ENCODE measurements around the gene PADI2. TPM values are rescaled to one million over a fixed set of nuclear protein-coding genes. Genes with fewer than 3 reads are reported as not detected.

PADI2 gene
- total and polyA plus RNA-seq, 4 experiments from 2014 or later = 0.14 TPM; not detected in 3

DNA sequence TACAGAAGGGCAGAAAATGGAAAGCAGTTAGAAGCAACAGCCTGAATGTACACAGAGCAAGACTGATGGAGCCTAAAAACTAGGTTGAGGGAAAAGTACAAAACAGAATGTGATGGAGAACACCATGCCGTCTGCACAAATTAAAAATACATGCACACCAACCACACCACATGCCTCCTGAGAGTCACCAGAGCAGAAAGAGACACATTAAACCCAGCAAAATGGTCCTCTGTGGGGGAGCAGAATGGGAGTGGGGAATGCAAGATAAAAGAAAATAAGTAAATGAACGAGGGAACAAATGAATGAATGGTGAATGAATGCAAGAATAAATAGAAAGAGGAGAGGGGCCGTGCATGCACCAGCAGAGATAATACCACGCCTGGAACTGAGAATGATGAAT is 24.1 kb downstream of the PADI2 start:
- H3K27me3 Mint-ChIP-seq = peaks cover 0 to 1% of the 10 kb centered on the region in 2 donors
- no peak for DNase-seq
- peaks cover 0 to 4% (median 0%) of the 10 kb centered on the region in 8 donors for H3K9me3 Mint-ChIP-seq
- no peaks in the 10 kb centered on the region for H3K9me3 ChIP-seq (ENCODE audit: control insufficient read depth in 1 of 2, low read length in 2 of 2)
- no peak overlapping the region for H3K4me3 ChIP-seq (ENCODE audit: low read length in 2 of 2)
- H3K36me3 Mint-ChIP-seq = no peaks in the 10 kb centered on the region
- no peak overlapping the region for H3K27ac Mint-ChIP-seq
- no peak overlapping the region for H3K4me3 Mint-ChIP-seq
- intact Hi-C loops (cut with micrococcal nuclease) = no loop called here
- no peaks in the 10 kb centered on the region for H3K4me1 ChIP-seq (ENCODE audit: insufficient read depth, low read length)
- H3K36me3 ChIP-seq (ENCODE audit: insufficient read depth, low read length) = no peaks in the 10 kb centered on the region
- no peak overlapping the region for H3K27ac ChIP-seq (ENCODE audit: low read depth, low read length)
- no peaks in the 10 kb centered on the region for H3K27me3 ChIP-seq (ENCODE audit: insufficient read depth, low read length)
- POLR2A ChIA-PET (ENCODE audit: partially characterized antibody) = no interaction called here
- CTCF ChIA-PET (ENCODE audit: partially characterized antibody) = no interaction called here
- H3K4me1 Mint-ChIP-seq = no peaks in the 10 kb centered on the region

GRCh38 chr1:17094664-17095063 is 24.6 kb downstream of the PADI2 start:
- no peaks in the 10 kb centered on the region for H3K9me3 ChIP-seq (ENCODE audit: control insufficient read depth in 1 of 2, low read length in 2 of 2)
- Mint-ChIP-seq H3K4me3 (no peak overlapping the region), H3K27me3 (peaks cover 0 to 1% of the 10 kb centered on the region in 2 donors), H3K36me3 (no peaks in the 10 kb centered on the region), H3K27ac (no peak overlapping the region), H3K9me3 (peaks cover 0 to 4% (median 0%) of the 10 kb centered on the region in 8 donors), H3K4me1 (no peaks in the 10 kb centered on the region)
- H3K27me3 ChIP-seq (ENCODE audit: insufficient read depth, low read length) = no peaks in the 10 kb centered on the region
- ChIA-PET POLR2A (ENCODE audit: partially characterized antibody) (no interaction called here), CTCF (ENCODE audit: partially characterized antibody) (no interaction called here)
- no peak overlapping the region for H3K27ac ChIP-seq (ENCODE audit: low read depth, low read length)
- H3K36me3 ChIP-seq (ENCODE audit: insufficient read depth, low read length) = no peaks in the 10 kb centered on the region
- no peak overlapping the region for H3K4me3 ChIP-seq (ENCODE audit: low read length in 2 of 2)
- intact Hi-C loops (cut with micrococcal nuclease) = no loop called here
- DNase-seq = no peak
- no peaks in the 10 kb centered on the region for H3K4me1 ChIP-seq (ENCODE audit: insufficient read depth, low read length)

GRCh38 chr1:17093822-17094393 is 25.3 kb downstream of the PADI2 start:
- POLR2A ChIA-PET (ENCODE audit: partially characterized antibody) = no interaction called here
- H3K4me1 ChIP-seq (ENCODE audit: insufficient read depth, low read length) = no peaks in the 10 kb centered on the region
- intact Hi-C loops (cut with micrococcal nuclease) = no loop called here
- no peak overlapping the region for H3K4me3 ChIP-seq (ENCODE audit: low read length in 2 of 2)
- no peak overlapping the region for H3K27ac Mint-ChIP-seq
- H3K4me3 Mint-ChIP-seq = no peak overlapping the region
- CTCF ChIA-PET (ENCODE audit: partially characterized antibody) = no interaction called here
- no peaks in the 10 kb centered on the region for H3K27me3 ChIP-seq (ENCODE audit: insufficient read depth, low read length)
- peaks cover 0 to 4% (median 0%) of the 10 kb centered on the region in 8 donors for H3K9me3 Mint-ChIP-seq
- no peak overlapping the region for H3K27ac ChIP-seq (ENCODE audit: low read depth, low read length)
- H3K36me3 ChIP-seq (ENCODE audit: insufficient read depth, low read length) = no peaks in the 10 kb centered on the region
- DNase-seq = no peak
- H3K4me1 Mint-ChIP-seq = no peaks in the 10 kb centered on the region
- H3K27me3 Mint-ChIP-seq = peaks cover 0 to 1% of the 10 kb centered on the region in 2 donors
- H3K36me3 Mint-ChIP-seq = no peaks in the 10 kb centered on the region
- no peaks in the 10 kb centered on the region for H3K9me3 ChIP-seq (ENCODE audit: control insufficient read depth in 1 of 2, low read length in 2 of 2)

DNA sequence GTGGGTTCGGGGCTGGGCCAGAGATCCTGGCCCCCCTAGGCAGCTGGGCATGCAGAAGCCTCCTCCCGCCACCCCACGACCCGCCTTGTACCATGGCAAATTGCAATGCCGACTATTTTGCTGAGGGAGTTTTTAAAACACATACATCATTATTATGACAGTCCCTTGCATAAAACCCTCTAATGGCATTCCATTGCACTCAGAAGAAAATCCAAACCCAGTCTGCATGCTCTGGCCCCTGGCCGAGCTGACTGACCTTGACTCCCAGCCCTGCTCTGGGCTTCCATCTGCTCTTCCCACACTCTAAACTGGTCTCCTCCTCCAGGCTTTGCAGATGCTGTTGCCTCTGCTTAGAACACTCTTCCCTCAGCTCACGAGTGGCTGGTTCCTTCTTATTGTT is 28.0 kb downstream of the PADI2 start:
- no peak for DNase-seq
- intact Hi-C loops (cut with micrococcal nuclease) = no loop called here
- H3K27ac ChIP-seq (ENCODE audit: low read depth, low read length) = no peak overlapping the region
- H3K36me3 ChIP-seq (ENCODE audit: insufficient read depth, low read length) = no peaks in the 10 kb centered on the region
- H3K27me3 ChIP-seq (ENCODE audit: insufficient read depth, low read length) = no peaks in the 10 kb centered on the region
- no peaks in the 10 kb centered on the region for H3K9me3 ChIP-seq (ENCODE audit: control insufficient read depth in 1 of 2, low read length in 2 of 2)
- no peaks in the 10 kb centered on the region for H3K4me1 ChIP-seq (ENCODE audit: insufficient read depth, low read length)
- Mint-ChIP-seq H3K27me3 (peaks cover 1 to 4% of the 10 kb centered on the region in 2 donors), H3K9me3 (peaks cover 0 to 4% (median 0%) of the 10 kb centered on the region in 8 donors), H3K4me1 (no peaks in the 10 kb centered on the region), H3K36me3 (no peaks in the 10 kb centered on the region), H3K27ac (no peak overlapping the region), H3K4me3 (no peak overlapping the region)
- ChIA-PET CTCF (ENCODE audit: partially characterized antibody) (no interaction called here), POLR2A (ENCODE audit: partially characterized antibody) (no interaction called here)
- no peak overlapping the region for H3K4me3 ChIP-seq (ENCODE audit: low read length in 2 of 2)

DNA sequence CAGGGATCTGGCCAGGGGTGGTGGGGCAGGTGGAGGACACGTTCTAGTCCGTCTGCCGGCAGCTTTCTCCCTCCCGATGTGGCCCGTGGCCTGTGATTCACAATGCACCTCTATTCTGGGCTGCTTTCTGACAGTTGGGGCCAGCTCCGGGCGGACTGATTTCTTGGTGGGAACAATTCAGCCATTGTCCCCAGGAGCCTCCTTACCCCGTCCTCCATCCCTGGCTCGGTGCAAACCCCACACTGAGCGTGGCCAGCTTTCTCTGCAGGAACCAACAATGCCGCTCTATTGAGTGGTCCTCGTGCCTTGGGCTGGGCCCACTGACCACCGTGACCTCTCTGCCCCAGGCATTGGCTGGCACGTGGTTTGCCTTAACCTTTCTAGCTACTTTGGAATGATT is 29.7 kb downstream of the PADI2 start:
- intact Hi-C loops (cut with micrococcal nuclease) = no loop called here
- CTCF ChIA-PET (ENCODE audit: partially characterized antibody) = no interaction called here
- Histone ChIP-seq H3K27ac (ENCODE audit: low read depth, low read length) (no peak overlapping the region), H3K27me3 (ENCODE audit: insufficient read depth, low read length) (no peaks in the 10 kb centered on the region), H3K4me1 (ENCODE audit: insufficient read depth, low read length) (no peaks in the 10 kb centered on the region), H3K9me3 (ENCODE audit: control insufficient read depth in 1 of 2, low read length in 2 of 2) (no peaks in the 10 kb centered on the region), H3K4me3 (ENCODE audit: low read length in 2 of 2) (no peak overlapping the region), H3K36me3 (ENCODE audit: insufficient read depth, low read length) (no peaks in the 10 kb centered on the region)
- Mint-ChIP-seq H3K36me3 (no peaks in the 10 kb centered on the region), H3K4me1 (no peaks in the 10 kb centered on the region), H3K27me3 (peaks cover 6 to 9% of the 10 kb centered on the region in 2 donors), H3K27ac (peak overlapping the region in 1 of 7 donors; percentile 16), H3K9me3 (peaks cover 0 to 4% (median 0%) of the 10 kb centered on the region in 8 donors), H3K4me3 (no peak overlapping the region)
- POLR2A ChIA-PET (ENCODE audit: partially characterized antibody) = no interaction called here
- DNase-seq = no peak

- Mint-ChIP-seq H3K27ac (no peak overlapping the region), H3K4me3 (no peak overlapping the region), H3K27me3 (peaks cover 6 to 9% of the 10 kb centered on the region in 2 donors), H3K9me3 (no peaks in the 10 kb centered on the region), H3K36me3 (no peaks in the 10 kb centered on the region), H3K4me1 (no peaks in the 10 kb centered on the region)
- no peak overlapping the region for H3K27ac ChIP-seq (ENCODE audit: low read depth, low read length)
- H3K4me1 ChIP-seq (ENCODE audit: insufficient read depth, low read length) = no peaks in the 10 kb centered on the region
- POLR2A ChIA-PET (ENCODE audit: partially characterized antibody) = no interaction called here
- no peaks in the 10 kb centered on the region for H3K27me3 ChIP-seq (ENCODE audit: insufficient read depth, low read length)
- H3K36me3 ChIP-seq (ENCODE audit: insufficient read depth, low read length) = no peaks in the 10 kb centered on the region
- CTCF ChIA-PET (ENCODE audit: partially characterized antibody) = no interaction called here
- intact Hi-C loops (cut with micrococcal nuclease) = no loop called here
- no peaks in the 10 kb centered on the region for H3K9me3 ChIP-seq (ENCODE audit: control insufficient read depth in 1 of 2, low read length in 2 of 2)
- DNase-seq = no peak
- H3K4me3 ChIP-seq (ENCODE audit: low read length in 2 of 2) = no peak overlapping the region
Observed at GRCh38 chr1:17086751-17087150, 32.5 kb downstream of the PADI2 start.

GRCh38 chr1:17084787-17085186 is 34.5 kb downstream of the PADI2 start:
- Histone ChIP-seq H3K27ac (ENCODE audit: low read depth, low read length) (no peak overlapping the region), H3K36me3 (ENCODE audit: insufficient read depth, low read length) (no peaks in the 10 kb centered on the region), H3K9me3 (ENCODE audit: control insufficient read depth in 1 of 2, low read length in 2 of 2) (no peaks in the 10 kb centered on the region), H3K4me3 (ENCODE audit: low read length in 2 of 2) (no peak overlapping the region), H3K4me1 (ENCODE audit: insufficient read depth, low read length) (no peaks in the 10 kb centered on the region), H3K27me3 (ENCODE audit: insufficient read depth, low read length) (no peaks in the 10 kb centered on the region)
- H3K9me3 Mint-ChIP-seq = no peaks in the 10 kb centered on the region
- no peaks in the 10 kb centered on the region for H3K36me3 Mint-ChIP-seq
- ChIA-PET CTCF (ENCODE audit: partially characterized antibody) (interaction anchor here (1.7 kb wide), 1 partner anchor 10 kb away, joined by 4 read pairs; no protein-coding TSS in a partner anchor), POLR2A (ENCODE audit: partially characterized antibody) (no interaction called here)
- peaks cover 5 to 11% of the 10 kb centered on the region in 2 donors for H3K27me3 Mint-ChIP-seq
- peak overlapping the region in 1 of 7 donors; percentile 35 for H3K27ac Mint-ChIP-seq
- no peak overlapping the region for H3K4me3 Mint-ChIP-seq
- intact Hi-C loops (cut with micrococcal nuclease) = no loop called here
- H3K4me1 Mint-ChIP-seq = no peaks in the 10 kb centered on the region
- no peak for DNase-seq

GRCh38 chr1:17082761-17083160 is 36.5 kb downstream of the PADI2 start:
- H3K27me3 ChIP-seq (ENCODE audit: insufficient read depth, low read length) = no peaks in the 10 kb centered on the region
- no peak overlapping the region for H3K27ac ChIP-seq (ENCODE audit: low read depth, low read length)
- no peaks in the 10 kb centered on the region for H3K4me1 ChIP-seq (ENCODE audit: insufficient read depth, low read length)
- DNase-seq = no peak
- CTCF ChIA-PET (ENCODE audit: partially characterized antibody) = interaction anchor here (1.7 kb wide), 1 partner anchor 8 kb away, joined by 4 read pairs; no protein-coding TSS in a partner anchor
- H3K27me3 Mint-ChIP-seq = peaks cover 5 to 8% of the 10 kb centered on the region in 2 donors
- H3K9me3 Mint-ChIP-seq = no peaks in the 10 kb centered on the region
- no peak overlapping the region for H3K4me3 ChIP-seq (ENCODE audit: low read length in 2 of 2)
- no peaks in the 10 kb centered on the region for H3K36me3 Mint-ChIP-seq
- no peak overlapping the region for H3K27ac Mint-ChIP-seq
- H3K4me3 Mint-ChIP-seq = peak overlapping the region in 1 of 8 donors; percentile 23
- no peaks in the 10 kb centered on the region for H3K4me1 Mint-ChIP-seq
- intact Hi-C loops (cut with micrococcal nuclease) = no loop called here
- H3K9me3 ChIP-seq (ENCODE audit: control insufficient read depth in 1 of 2, low read length in 2 of 2) = no peaks in the 10 kb centered on the region
- POLR2A ChIA-PET (ENCODE audit: partially characterized antibody) = no interaction called here
- no peaks in the 10 kb centered on the region for H3K36me3 ChIP-seq (ENCODE audit: insufficient read depth, low read length)
